Rectal smooth muscle tissue (tissue), 1 donor: ENCODE results near the gene RNF26.
"Not testable (repeated sequence)": the region's sequence is repeated elsewhere in the genome, so short reads cannot be mapped to it uniquely, and the experiment has no call there.

Source experiments
- H3K27ac ChIP-seq: one replicate; pipeline ENCODE4 v1.7.0; 2013; ENCODE audit warnings: low read depth, low read length, inconsistent platforms
- H3K27me3 ChIP-seq: one replicate; pipeline ENCODE4 v1.7.0; 2013; ENCODE audit warnings: low read length; ENCODE audit not compliant: control insufficient read depth, insufficient read depth
- H3K36me3 ChIP-seq: one replicate; pipeline ENCODE4 v1.7.0; 2013; ENCODE audit warnings: low read length; ENCODE audit not compliant: control insufficient read depth, insufficient read depth
- H3K4me1 ChIP-seq: one replicate; pipeline ENCODE4 v1.7.0; 2013; ENCODE audit warnings: low read length; ENCODE audit not compliant: control insufficient read depth, insufficient read depth
- H3K4me3 ChIP-seq: one replicate; pipeline ENCODE4 v1.7.0; 2013; ENCODE audit warnings: low read length
- H3K9ac ChIP-seq: one replicate; pipeline ENCODE4 v1.7.0; 2013; ENCODE audit warnings: low read length

Gene RNF26

GRCh38 chr11:119382513-119382912, 48.2 kb downstream of the RNF26 start:
- H3K27me3 ChIP-seq, H3K36me3 ChIP-seq, H3K27ac ChIP-seq, H3K9ac ChIP-seq: not testable (repeated sequence)
- Histone ChIP-seq H3K4me1 (peaks cover 12% of the 10 kb centered on the region), H3K4me3 (peak overlapping the region; percentile 81)

DNA sequence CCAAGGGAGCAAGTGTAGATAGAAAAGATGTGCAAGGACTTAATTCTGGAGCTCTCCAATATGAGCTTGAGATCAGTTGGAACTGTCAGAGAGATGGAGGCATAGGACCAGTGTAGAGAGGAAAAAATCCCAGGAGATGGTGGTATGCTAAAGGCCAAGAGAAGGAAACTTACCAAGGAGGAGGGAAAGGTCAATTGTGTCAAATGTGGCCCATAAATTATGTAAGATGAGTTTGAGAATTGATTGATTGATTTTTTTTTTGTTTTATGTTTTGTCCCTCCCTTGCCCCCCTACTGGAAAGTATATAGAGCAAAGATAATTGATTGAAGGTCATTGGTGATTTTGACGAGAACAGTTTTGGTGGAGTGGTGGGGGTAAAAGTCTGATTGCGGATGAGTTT, 50.0 kb downstream of the RNF26 start:
- Histone ChIP-seq H3K27me3 (no peaks in the 10 kb centered on the region), H3K4me3 (no peak overlapping the region), H3K36me3 (no peaks in the 10 kb centered on the region), H3K9ac (no peak overlapping the region), H3K4me1 (peaks cover 12% of the 10 kb centered on the region), H3K27ac (no peak overlapping the region)
